NCI-H460 (cell line): ENCODE measurements around the gene GALNT12. TPM values are rescaled to one million over a fixed set of nuclear protein-coding genes. Genes with fewer than 3 reads are reported as not detected.

Experiments used
- DNase-seq: peaks from one replicate; pipeline ENCODE4 v3.0.0-alpha.2; 2016; ENCODE audit warnings: low read depth; ENCODE audit errors: extremely low read depth
- total RNA-seq: library from RNA; depleted of rRNA; stranded (reverse); fragments of >200 nt; shearing (Covaris generic); gene quantifications from 2 replicates; pipeline ENCODE4 v1.2.3, GENCODE V29; 2014

GALNT12 gene
- total RNA-seq, 1 experiment from 2014 or later: 8.6 TPM

DNA sequence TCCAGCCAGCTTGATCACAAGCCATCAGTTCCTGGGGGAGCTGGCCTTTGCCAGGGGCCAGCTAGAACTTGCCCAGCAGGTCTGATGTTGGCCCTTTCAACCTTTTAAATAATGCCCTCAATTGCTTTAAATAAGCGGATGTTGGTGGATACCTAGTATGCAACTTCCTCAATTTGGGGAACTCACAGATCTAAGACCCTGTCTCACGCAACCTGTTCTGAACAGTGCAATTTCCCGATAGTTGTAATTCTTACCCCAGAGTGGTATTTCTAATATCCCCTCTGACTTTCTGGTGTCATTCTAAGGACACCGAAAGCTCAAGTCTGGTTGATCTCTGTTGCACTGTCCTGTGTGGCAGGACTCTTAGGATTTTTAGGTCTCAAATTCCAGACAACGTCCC, 23.1 kb downstream of the GALNT12 start:
- no peak for DNase-seq

DNA sequence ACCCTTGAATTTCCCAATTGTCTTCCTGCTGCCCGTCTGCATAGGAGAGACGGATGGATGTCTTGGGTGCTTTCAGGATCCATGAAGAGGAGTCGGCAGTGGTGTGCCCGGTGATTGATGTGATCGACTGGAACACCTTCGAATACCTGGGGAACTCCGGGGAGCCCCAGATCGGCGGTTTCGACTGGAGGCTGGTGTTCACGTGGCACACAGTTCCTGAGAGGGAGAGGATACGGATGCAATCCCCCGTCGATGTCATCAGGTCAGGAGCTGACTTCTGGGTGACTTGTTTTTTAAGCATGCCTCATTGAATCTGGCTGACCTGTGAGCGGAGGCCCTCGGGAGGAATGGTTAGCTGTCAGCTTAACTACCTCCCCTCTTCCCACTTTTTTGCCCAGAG, 24.2 kb downstream of the GALNT12 start:
- no peak for DNase-seq

DNA sequence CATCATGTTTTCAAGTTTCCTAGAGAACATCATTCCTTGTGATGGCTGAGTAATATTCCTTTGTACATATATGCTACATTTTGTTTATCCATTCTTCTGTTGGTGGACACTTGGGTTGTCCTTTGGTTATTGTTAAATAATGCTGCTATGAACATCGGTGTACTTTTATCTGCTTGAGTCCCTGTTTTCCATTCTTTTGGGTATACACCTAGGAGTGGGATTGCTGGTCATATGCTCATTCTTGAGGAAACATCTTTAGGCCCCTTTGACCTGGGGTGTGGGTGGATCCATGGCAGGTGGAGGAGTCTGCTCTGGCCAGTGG, 25.3 kb downstream of the GALNT12 start:
- no peak for DNase-seq

DNA sequence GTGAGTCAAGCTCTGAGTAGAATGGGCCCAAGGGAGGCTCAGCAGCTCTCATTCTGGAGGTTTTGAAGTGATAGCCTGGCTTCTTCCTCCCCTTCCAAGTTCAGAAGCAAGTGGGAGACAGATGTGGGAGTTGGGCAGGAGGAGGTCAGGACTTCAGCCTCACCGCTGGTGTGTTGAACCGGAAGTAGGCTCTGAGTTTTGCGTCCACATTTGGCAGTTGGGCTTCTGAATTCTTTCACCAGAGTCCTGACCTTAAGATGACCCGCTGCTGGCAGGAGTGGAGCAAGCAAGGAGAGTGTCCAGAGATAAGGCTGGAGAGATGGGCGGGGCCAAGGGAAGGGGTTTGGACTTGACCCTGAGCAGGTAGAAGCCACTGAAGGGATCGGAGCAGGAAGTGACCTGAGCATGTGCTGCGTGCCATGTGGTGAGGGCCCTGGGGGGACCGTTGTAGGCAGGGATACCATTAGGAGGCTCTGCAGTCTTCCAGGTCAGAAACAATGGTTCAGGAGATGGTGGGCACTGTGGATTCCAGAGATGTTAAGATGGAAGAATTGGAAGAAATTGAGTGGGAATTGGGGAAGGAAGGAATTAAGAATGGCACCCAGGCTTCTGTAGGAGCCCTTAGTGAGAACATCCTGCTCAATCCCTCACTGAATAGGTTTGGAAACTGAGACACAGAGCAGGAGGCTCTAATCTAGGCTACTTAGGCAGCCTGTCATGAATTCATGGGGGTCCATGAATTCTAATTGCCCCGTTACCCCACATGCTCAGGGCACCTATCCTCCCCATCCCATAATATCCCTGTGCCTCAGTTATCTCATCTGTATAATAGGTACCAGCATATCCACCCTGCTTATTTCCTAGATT, 25.9 kb downstream of the GALNT12 start:
- no peak for DNase-seq

DNA sequence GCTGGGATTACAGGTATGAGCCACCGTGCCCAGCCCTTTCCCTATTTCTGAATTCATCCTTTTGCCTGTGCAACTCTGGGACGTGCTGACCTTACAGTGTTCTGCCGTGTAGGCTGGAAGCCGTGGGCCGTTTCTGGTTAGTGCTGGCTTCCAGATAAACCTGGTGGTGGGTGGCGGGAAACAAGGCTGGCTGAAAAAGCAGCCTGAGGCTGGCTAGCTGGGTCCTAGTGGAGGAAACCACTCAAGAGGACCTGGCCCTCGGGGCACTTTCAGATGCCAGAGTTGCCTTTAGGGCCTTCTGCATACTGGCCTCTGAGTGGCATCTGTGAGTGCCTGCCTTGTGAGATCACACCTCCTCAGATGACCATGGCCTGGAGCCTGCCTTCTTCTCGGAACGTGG, 26.9 kb downstream of the GALNT12 start:
- no peak for DNase-seq

DNA sequence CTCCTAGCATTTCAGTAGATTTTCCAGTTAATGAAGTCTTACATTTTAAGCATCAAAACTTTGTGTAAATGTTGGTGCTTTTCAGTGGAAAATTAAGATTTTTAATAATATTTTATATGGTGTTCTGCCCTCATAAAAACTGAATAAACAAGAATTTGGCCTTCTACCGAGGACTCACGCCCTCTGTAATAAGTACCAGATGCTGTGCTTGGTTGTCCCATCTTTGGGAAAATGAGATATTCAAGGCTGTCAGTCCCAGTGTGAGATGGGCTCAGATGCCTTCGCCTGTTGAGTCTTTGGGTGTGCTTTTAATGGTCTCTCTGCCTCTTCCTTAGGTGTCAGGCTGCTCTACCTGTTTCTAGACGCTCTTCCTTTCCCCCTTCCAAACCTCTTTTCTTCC, 28.7 kb downstream of the GALNT12 start:
- DNase-seq: no peak

DNA sequence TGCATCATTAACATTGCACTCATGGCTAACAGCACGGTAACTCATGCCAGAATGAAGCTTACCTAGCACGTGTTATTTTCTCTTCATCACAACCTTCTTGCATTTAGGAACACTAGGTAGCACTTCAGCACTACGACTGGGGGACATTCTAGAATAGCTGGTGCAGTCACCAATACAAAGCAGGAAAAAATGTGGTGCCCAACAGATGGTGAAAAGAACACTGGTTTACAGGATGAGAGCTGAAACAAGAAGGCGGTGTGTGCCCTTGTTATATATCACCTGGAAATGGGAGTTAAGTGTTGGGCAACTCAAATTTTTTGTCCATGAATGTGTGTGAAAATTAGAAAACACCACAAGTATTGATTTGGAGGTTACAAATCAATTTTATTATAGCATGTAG, 30.0 kb downstream of the GALNT12 start:
- no peak for DNase-seq

DNA sequence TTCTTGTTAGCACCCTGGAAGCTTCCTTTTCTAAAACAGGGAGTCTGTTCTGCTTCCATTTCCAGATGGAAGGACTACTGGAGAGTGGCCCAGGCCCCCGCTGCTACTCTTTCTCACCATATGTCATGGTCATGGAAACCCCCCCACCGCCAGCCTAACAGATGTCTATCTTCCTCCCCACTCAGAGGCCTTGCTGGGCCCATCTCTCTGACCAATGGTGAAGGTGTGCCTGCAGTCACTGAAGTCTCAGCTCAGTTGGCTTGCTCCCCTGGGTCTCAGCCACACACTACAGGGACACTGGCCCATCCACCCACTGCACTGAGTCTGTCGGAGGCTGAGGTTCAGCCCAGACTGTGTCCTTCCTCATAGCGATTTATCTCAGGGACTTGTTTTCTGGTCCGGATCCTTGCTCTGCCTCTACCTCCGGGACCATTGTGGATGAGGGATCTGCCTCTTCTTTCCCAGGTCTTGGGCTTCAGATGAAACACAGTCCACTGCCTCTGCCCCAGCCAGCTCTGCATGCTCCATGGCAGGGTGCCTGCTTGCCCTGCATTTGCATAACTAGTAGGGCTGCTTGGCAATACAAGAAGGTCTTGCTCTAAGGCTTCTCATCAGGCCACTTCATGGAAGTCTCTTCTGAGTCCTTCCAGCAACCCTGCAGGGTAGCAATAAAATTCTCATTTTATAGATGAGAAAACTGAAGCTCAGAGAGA, 30.8 kb downstream of the GALNT12 start:
- DNase-seq: no peak

DNA sequence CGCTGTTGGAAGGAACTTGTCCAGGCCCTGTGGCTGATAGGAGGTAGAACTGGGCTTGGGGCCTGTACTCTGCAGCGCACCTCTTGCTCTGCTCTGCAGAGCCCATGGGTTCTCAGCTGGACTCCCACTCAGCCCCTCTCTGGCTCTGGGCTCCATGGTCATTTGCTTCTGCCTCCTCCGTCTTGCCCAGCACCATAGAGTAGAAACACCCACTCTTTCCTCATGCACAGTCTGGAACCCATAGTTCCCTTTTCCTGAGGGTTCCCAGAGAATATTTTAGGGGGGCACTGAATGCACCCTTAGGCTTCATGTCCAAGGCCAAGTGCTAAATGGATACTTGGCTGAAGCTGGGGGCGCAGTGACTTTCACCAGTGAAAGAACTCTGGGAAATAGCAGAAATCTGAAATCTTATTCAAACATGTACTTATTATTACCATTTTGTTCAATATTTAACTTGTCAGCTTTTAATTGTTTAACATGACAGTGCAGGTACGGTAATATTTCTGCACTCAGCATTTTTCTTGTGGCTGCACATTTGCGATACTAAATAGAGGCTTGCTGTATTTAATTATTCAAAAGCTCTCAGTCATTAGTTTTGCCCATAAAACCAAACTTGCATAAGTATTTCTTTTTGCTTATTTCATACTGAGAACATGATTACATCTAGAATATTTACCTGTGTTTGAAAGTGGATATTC, 31.5 kb downstream of the GALNT12 start:
- no peak for DNase-seq

DNA sequence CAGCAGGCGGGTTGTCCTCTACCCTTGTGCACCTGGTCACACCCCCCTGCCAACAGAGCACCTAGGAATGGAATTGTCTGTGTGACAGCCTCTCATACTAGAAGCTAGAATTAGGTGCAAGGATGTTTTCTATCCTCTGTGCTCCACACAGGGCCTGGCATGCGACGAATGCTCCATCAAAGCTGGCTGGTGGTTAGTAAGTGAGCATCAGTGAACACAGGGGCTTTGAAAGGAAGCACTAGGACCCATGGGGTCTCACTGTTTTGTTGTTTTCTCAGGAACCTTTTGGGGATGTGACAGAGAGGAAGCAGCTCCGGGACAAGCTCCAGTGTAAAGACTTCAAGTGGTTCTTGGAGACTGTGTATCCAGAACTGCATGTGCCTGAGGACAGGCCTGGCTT, 32.3 kb downstream of the GALNT12 start:
- no peak for DNase-seq

DNA sequence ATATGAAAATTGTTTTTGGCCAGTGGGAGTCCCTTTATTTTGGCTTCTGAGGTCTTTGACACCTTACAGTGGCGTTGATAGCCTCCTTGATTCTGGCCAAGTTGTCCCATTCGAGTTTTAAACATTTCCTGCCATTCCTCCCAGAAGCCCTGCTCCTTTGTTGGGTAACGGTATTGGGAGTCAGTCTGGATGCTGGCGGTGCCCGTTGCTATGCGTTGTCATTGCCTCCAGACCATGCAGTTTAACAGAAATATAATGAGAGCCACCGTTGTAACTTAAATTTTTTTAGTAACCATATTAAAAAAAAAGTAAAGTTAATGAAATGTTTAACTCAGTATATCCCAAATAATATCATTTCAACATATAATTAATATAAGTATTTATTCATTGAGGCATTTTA, 35.0 kb downstream of the GALNT12 start:
- no peak for DNase-seq

DNA sequence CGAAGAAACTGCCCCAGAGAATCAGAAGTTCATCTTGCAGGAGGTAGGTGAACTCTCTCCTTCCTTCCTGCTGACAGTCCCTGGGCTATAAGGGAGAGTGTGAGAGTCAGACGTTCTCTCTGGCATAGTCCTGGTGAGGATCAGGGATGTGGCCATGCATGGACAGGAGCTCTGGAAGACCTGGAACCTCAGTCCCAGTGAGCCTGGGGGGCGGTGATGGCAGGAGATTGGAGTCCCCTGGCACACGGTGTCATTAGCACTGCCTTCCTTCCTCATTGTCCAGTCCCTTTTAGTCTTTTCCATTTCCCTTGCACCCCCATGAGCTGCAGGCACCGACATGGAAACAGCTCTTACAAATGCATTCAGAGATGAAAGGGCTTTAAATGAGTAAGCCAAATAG, 38.6 kb downstream of the GALNT12 start:
- DNase-seq: no peak

DNA sequence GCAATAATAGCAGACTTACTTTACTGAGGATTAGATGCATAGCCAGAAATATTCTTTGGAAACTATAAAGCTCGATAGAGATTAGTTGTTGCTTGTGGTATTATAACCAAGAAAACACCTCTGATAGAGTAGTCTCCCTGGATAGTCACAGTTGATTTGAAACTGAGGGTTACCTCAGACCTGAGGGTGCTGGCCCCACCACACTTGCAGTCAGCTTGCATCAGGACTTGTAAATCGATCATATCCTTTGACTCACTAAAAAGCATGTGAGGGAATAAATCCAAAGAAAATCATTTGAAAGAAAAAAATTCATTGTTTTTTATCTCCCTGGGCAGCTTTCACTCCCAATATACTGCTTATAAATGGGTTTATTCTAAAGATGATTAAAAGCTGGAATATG, 39.4 kb downstream of the GALNT12 start:
- no peak for DNase-seq

DNA sequence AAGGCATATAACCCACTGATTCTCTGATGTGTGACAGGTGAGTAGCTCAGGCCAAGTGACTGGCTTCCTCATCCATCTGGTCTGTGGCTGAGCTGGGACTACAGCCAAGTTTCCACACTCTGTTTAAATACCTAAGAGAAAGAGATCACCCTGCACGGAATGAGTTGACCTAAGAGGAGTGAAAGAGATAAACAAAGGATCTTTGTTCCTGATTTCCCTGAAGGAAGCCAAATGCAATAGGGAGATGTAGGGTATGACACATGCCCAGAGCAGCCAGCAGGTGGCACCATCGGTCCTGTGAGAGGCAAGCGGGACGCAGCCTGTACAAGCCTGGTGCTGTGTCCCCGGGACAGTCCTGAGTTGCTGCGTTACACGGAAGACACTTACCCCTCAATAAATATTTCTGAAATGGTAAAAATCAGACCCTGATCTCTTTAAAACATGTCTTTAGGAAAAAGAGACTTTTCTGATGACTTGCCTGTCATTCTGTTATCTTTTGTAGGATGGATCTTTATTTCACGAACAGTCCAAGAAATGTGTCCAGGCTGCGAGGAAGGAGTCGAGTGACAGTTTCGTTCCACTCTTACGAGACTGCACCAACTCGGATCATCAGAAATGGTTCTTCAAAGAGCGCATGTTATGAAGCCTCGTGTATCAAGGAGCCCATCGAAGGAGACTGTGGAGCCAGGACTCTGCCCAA, 41.1 kb downstream of the GALNT12 start:
- DNase-seq: peak; percentile 85

DNA sequence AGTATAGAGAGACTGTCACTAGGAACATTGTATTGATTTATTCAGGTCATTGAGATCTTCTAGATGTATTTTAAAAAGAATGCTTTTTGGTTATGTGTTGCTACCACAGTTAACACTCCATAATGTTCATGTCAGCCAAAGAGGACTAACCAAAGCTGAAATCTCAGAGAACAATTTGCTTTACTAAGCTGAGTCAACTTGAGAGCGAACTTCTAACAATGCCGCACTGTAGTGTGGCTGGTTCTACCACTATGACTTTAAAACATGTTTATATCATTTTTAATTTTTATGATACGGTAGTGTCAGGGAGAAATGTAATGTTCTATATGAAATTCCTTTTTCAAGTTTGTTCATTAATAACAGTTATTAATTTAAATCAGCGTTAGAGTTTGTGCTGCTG, 42.1 kb downstream of the GALNT12 start:
- DNase-seq: no peak

DNA sequence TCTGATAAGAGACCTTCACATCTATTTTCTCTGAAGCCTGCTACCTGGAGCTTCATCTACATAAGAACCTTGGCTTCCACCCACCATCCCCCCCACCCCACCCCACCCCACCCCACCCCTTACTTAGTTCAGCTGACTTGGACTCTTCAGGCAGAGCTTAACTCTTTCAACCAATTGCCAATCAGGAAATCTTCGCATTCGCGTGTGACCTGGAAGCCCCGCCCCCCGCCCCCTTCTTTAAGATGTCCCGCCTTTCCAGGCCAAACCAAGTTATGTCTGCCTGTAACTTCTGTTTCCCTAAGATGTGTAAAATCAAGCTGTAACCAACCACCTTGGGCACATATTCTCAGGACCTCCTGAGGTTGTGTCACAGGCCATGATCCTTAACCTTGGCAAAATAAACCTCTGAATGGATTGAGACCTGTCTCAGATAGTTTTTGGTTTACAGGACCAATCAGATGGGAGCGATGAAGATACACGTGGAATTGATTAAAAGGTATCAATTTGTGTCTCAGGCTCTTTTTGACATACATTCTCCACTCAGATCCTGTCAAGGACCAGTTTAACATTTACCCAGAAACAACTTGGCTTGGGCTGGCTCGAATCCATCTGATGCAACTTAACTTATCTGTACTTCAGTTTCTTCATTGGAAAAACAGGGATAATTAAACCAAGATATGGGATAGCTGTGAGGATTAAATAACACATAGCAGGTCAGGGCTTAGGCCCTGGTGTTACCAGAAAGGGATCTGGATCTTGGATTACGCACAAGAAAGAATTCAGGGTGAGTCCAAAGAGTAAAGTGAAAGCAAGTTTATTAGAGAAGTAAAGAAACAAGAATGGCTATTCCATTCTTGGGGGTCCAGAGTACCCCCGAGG, 43.6 kb downstream of the GALNT12 start:
- no peak for DNase-seq

DNA sequence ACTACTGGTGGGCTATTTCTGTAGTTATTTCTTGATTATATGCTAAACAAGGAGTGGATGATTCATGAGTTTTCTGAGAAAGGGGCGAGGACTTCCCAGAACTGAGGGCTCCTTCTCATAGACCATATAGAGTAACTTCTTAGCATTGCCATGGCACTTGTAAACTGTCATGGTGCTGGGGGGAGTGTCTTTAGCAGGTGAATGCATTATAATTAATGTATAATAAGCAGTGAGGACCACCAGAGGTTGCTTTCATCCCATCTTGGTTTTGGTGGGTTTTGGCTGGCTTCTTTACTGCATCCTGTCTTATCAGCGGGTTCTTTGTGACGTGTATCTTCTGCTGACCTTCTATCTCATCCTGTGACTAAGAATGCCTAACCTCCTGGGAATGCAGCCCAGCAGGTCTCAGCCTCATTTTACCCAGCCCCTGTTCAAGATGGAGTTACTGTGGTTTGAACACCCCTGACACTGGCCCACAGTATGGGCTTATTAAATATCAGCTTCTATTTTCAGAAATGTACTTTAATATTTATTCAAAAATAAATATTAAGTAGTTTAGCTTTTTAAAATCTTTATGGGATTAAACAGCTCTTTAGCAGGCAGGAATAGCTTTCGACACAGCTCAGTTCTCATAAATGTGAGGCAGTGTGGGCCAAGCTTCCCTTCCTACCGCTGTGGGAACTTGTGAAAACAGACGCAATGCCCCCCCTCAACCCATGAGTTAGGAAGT, 44.4 kb downstream of the GALNT12 start:
- DNase-seq: no peak

DNA sequence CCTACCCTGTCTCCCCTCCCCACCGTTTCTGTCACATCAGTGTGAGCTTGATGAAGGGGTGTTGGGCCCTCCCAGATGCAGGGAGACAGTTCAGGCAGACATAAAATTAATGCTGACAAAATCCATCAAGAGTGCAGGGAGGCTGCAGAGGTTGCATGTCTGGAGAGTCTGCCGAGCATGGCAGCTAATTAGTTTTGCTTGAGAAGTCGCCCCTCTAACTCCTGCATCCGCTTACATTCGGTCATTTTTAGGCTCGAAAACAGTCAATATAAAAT, 44.9 kb downstream of the GALNT12 start:
- no peak for DNase-seq

DNA sequence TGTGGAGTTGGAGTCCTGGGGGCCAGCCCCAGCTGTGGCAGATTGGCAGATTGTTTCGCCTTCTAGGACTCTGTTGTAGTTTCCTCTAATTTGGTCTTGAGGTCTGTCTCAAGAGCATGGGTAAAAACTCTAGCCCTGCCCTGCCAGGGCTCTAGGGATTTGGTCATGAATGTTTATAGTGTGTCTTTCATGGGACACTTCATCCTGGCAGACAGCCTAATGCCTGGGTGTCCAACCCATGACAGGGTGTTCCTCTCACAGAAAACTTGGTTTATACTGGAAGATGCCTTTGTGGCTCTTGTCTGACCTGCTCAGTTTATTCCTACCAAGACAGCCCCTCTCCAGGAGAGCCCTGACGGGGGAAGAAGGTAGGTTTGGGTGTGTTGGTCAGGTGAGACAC, 45.5 kb downstream of the GALNT12 start:
- no peak for DNase-seq

DNA sequence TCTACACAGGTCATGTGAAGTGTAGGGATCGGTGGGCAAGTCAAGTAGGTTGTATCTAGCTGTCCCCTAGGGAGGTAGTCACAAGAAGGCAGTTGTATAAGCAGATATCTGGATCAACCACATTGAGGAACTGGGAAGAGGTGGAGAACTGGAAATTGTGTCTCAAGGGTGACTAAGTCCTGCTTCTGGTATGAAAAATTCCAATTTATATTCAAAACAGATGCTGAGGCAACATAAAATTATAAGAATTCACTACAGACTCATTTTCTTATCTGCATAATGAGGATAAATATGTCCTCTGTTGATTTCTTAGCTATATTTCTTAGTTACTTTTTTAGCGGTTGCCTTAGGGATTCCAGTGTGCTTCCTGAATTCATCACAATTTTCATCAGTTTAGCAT, 46.8 kb downstream of the GALNT12 start:
- DNase-seq: no peak
